Measurements from ENCODE around the gene DNAJB9.
"Not testable (repeated sequence)": the region's sequence is repeated elsewhere in the genome, so short reads cannot be mapped to it uniquely, and the experiment has no call there.

DNAJB9 gene

DNA sequence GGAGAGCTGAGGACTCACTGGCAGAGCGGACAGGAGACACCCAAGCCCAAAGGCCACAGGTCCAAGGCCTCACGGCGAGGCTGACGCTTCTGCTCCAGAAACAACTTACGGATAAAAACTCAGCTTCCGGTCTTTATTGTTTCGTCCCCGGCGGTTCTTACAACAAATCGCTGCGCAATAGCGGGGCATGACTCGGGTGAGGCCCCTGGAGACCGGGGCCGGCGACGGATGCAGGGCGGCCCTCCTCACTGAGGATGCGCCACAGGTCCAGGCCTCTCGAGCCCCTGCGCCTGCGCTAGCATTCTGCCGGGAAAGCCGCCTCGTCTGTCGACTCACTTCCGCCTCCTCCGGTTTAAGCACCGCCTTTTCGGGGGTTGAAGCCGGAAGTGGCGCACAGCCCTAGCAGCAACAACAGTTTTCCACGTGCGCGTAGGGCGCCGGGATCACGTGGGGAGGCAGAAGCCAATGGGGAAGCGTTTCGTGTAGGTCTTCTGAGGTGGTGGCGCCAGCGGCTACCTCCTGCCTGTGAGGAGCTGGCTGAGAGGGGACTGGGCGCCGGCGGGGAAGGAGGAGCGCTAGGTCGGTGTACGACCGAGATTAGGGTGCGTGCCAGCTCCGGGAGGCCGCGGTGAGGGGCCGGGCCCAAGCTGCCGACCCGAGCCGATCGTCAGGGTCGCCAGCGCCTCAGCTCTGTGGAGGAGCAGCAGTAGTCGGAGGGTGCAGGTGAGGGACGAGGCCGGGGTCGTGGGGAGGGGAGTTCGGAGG lies at the start of gene DNAJB9, which contains the start of gene THAP5:
Gene DNAJB9, plus strand, starts transcription at position 494 of the 765 bp plus-strand sequence. CDS start 1,853 bp downstream, outside the sequence.
Gene THAP5, minus strand, starts transcription at position 326 of the 765 bp plus-strand sequence. Its CDS starts 137 bp downstream, at position 189.
- DNase-seq (ENCODE audit: low read depth in 2 of 2), result peak; percentile 94 to 98

DNA sequence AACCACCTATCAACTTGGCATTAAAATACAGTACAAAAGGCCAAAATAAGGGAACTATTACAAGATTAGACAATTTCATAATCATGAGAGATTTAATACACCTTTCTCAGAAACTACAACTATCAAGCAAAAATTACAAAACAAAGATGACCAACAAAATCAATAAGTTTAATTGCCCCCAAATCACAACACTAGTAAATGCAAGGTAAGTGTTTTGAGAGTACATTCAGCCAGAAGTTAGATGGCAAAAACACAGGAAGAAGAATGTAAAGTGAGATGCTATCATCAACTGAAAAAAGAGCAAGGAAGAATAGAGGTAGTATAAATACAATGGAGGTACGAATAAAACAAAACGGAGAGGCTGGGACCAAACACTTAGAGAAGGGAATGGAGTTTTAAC lies 46.9 kb upstream of the DNAJB9 start:
- no peak for DNase-seq (ENCODE audit: low read depth in 2 of 2)

DNA sequence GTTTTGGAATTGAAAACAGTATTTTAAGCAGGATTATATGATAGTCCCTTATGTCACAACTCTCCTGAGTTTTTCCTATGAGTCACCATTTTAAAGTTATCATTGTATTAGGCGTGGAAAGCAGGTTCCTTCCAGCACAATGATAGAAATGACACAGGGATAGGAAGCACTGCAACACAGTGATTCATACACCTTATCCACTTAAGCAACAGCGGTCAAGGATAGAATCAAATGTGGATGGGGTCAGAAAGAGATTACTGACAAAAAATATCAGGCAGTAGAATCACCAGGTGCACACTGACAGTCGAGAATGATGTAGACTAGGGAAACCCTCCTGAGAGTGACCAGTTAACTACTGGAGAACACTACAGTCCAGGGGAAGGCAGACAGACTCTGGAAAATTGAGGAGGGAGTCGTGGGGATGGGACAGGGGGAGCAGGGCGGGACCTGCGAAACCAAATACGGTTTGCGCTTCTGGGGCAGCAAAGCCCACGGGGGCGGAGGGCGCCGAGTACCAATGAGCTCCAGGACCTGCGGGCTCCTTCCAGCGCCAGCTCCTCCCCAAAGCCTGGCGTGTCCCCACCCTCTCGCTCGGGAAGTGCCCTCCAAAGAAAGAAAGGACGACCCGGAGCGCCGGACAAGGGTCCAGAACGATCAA lies 44.2 kb upstream of the DNAJB9 start:
- peak in 1 of 2 donors; percentile 42 for DNase-seq (ENCODE audit: low read depth in 2 of 2)

DNA sequence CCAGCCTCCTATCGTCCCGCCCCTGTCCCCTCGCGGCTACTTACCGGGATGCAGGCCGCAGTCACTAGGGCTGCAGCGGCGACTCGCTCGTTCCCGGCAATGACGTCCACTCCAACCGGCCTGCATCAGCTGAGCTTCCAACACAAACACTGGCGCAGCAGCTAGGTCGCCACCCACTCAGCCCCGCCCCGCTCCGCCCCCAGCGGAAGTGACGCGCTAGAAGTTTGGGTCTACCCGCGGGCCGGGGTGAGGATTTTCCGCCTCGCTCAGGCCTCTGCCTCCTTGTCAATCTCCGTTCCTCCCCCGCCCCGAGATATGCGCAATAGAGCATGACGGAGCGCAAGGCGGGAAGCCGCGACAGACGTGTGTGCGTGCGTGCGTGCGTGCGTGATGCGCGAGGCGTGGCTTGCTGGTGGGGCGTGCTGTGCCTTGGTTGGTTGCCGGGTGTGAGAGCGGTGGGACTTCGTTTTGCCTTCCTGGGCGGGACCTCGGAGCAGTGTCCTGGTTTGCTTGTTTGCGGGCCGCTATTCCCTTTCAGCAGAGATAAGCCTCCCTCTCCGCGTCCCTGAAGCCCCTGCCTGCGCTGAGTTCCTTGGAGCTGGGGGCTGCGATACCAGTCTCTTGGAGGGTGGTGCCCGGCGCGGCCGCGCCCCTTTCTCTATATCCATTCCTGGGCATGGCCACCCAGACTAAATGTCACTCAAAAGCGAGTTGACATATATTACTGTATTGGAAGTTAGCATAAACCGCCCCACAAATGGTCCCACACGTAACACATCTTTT lies 43.5 kb upstream of the DNAJB9 start, which contains the start of gene PNPLA8:
Gene PNPLA8, minus strand, starts transcription at position 151 of the 783 bp plus-strand sequence. CDS start 10,644 bp downstream, outside the sequence.
- DNase-seq (ENCODE audit: low read depth in 2 of 2), result peak; percentile 100

DNA sequence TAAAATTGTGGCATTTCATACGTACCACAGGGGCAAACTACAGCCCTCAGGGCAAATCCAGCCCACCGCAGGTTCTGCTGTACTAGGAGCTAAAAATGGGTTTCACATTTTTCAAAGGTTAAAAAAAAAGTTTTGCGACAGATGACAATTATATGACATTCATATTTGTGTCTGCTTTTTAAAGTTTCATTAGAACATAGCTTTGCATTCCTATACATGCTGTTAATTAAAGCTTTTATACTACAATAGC lies 43.0 kb upstream of the DNAJB9 start:
- no peak for DNase-seq (ENCODE audit: low read depth in 2 of 2)

DNA sequence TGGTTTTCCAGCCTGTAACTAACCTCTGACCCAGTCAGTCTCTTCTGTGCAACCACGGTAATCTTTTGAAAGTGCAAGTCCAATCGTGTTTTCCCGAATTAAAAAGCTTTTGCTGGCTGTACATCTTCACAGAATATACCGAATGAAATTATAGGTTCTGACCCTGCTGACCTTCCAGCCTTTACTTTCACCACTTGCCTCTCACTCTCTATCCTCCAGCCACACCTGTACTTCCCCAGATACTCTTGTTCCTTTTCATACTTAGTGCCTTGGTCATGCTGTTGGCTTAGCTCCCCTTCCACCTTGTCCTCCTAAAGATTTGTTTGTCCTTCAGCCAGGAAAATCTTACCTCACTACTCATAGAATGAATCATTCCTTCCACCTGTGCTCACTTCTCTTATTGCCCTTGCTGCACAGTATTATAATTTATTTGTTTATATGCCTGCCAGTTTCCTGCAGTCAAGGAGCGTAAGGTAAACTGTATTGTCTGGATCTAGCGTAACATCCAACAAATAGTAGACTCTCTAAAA lies 41.4 kb upstream of the DNAJB9 start:
- no peak for DNase-seq (ENCODE audit: low read depth in 2 of 2)

DNA sequence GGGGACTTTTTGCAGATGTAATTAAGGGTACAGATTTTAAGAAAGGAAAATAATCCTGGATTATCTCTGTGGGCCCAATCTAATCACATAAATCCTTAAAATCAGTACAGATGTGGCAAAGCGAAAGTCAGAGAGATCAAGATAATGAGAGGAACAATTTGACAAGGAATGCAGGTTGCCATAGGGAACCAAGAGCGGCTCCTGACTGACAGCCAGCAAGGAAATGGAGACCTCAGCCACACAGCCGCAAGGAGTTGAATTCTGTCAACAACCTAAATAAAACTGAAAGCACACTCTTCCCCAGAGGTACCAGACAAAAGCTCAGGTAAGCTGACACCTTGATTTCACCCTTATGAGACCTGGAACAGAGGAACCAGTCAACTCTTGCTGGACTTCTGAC lies 40.3 kb upstream of the DNAJB9 start:
- DNase-seq (ENCODE audit: low read depth in 2 of 2), result no peak

DNA sequence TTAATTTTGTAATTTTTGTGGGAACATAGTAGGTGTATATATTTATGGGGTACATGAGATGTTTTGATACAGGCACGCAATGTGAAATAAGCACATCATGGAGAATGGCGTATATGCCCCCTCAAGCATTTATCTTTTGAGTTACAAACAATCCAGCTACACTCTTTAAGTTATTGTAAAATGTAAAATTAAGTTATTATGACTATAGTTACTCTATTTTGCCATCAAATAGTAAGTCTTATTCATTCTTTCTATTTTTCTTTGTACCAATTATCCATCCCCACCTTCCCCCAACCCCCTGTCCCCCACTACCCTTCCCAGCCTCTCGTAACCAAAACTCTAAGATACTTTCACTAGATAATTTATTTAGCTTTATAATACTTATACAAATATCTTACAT lies 36.0 kb upstream of the DNAJB9 start:
- DNase-seq (ENCODE audit: low read depth in 2 of 2), result no peak

DNA sequence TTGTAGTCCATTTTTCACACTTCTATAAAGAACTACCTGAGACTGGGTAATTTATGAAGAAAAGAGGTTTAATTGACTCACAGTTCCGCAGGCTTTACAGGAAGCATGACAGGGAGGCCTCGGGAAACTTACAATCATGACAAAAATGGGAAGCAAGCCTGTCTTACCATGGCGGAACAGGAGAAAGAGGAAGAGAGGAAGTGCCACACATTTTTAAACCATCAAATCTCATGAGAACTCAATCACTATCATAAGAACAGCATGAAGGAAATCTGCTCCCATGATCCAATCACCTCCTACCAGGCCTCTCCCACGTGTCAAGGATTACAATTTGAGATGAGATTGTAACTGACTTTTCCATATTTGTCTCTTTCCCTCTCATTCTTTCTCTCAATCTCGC lies 34.4 kb upstream of the DNAJB9 start:
- no peak for DNase-seq (ENCODE audit: low read depth in 2 of 2)

DNA sequence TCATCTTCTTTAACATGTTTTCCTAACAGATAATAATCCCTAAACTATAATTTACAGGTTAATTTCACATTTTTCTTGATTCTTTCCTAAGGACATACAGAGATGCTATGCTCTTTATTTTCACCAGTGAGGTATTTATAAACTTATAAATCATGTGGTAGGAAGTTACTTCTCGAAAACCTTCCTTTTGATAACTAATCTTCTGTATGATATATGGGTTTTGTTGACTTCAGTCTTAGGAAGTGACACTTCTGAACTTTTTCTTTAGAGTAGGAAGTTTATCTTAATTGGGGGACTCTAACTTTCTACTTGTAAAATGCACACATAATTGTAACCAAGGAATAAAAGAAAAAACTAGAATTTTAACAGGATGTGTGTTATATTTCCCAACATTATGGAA lies 33.9 kb upstream of the DNAJB9 start:
- DNase-seq (ENCODE audit: low read depth in 2 of 2), result no peak

DNA sequence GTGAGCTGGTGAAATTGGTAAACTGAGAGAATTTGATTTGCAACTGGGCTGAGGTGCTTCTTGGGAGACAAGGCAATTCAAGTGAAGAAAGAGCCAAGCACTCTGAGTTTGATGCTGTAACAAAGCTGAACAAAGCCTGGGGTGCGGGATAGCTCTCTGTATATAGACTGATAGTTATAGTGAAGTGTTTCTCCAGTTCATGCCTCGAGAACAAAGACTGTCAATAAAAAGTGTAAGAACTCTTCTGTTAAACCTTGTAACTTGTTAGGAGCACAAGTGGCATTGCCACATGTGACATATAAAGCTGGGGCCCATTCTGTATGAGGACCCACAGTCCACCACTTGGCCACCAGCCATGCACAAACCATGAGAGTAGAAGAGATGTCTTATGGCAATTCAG lies 32.4 kb upstream of the DNAJB9 start:
- DNase-seq (ENCODE audit: low read depth in 2 of 2), result no peak

DNA sequence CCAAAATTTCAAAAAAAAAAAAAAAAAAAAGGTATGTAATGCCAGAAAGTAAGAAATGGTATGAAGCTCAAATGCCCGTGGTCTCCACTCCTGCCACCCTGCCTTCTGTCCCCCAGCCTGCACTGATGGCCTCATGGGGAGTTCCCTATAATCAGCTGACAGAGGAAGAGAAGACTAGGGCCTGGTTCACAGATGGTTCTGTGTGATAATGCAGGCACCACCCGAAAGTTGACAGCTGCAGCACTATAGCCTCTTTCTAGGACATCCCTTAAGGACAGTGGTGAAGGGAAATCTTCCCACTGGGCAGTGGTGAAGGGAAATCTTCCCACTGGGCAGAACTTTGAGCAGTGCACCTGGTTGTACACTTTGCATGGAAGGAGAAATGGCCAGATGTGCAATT lies 31.4 kb upstream of the DNAJB9 start:
- not testable (repeated sequence) for DNase-seq (ENCODE audit: low read depth in 2 of 2)

DNA sequence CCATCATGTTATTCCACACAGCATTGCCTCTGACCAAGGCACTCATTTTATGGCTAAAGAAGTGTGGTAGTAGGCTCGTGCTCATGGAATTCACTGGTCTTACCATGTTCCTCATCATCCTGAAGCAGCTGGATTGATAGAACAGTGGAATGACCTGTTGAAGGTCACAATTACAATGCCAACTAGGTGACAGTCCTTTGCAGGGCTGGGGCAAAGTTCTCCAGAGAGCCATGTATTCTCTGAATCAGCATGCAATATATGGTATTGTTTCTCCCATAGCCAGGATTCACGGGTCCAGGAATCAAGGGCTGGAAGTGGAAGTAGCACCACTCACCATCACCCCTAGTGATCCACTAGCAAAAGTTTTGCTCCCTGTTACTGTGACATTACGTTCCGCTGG lies 31.0 kb upstream of the DNAJB9 start:
- DNase-seq (ENCODE audit: low read depth in 2 of 2), result not testable (repeated sequence)

DNA sequence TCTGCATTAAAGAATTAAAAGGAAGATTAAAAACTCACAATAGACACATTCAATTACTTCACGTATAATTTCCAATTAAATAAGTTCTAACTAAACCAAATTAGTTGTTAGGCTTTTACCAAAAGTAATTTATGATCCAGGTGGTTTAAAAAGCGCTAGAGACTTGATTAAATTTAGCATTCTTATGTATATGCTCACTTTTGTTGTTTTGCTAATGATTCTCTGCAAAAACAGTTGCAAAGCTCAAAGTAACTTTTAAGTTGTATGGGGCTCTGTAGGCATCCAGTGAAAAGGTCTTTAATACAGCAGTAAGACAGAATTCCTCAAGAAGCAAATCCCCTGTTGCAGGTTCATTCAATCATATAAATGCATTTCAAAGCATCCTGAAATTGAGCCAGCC lies 28.2 kb upstream of the DNAJB9 start:
- DNase-seq (ENCODE audit: low read depth in 2 of 2), result no peak

DNA sequence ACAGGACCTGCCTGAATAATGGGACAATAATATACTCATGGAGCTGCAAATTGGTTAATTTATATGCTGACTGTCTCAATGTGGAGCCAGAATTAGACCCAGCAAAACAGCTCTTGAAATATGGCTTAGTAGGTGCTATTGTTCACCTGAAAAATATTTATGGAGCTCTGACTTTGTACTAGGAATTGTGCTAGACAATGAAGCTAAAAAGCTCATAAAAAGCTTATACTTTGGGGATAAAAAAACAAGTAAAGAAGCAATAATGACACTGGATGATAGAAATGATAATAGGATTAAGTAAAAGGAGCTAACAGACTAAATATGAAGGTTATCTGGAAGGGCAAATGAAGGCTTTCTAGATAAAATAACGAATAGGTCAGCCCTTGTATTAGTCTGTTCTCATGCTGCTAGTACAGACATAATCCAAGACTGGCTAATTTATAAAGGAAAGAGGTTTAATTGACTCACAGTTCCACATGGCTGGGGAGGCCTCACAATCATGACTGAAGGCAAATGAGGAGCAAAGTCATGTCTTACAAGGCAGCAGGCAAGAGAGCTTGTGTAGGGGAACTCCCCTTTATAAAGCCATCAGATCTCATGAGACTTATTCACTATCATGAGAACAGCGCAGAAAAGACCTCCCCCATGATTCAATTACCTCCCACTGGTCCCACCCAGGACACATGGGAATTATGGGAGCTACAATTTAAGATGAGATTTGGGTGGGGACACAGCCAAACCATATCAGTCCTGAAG lies 21.4 kb upstream of the DNAJB9 start:
- DNase-seq (ENCODE audit: low read depth in 2 of 2), result not testable (repeated sequence)

DNA sequence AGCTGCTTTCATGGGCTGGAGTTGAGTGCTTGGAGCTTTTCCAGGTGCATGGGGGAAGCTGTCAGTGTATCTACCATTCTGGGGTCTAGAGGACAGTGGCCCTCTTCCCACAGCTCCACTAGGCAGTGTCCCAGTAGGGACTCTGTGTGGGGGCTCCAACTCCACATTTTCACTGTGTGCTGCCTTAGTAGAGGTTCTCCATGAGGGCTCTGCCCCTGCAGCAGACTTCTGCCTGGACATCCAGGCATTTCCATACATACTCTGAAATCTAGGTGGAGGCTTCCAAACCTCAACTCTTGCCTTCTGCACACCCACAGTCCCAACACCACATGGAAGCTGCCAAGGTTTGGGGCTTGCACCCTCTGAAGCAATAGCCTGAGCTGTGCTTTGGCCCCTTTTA lies 13.0 kb upstream of the DNAJB9 start:
- not testable (repeated sequence) for DNase-seq (ENCODE audit: low read depth in 2 of 2)

DNA sequence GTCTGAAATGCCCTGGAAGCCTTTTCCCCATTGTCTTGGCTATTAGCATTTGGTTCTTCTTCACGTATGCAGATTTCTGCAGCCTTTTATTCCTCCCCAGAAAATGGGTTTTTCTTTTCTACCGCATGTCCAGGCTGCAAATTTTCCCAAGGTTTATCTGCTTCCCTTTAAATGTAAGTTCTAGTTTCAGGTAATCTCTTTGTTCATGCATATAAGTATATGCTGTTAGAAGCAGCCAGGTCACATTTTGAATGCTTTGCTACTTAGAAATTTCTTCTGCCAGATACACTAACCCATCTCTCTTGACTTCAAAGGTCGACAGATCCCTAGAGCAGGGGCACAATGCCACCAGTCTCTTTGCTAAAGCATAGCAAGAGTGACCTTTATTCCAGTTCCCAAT lies 12.5 kb upstream of the DNAJB9 start:
- DNase-seq (ENCODE audit: low read depth in 2 of 2), result no peak

DNA sequence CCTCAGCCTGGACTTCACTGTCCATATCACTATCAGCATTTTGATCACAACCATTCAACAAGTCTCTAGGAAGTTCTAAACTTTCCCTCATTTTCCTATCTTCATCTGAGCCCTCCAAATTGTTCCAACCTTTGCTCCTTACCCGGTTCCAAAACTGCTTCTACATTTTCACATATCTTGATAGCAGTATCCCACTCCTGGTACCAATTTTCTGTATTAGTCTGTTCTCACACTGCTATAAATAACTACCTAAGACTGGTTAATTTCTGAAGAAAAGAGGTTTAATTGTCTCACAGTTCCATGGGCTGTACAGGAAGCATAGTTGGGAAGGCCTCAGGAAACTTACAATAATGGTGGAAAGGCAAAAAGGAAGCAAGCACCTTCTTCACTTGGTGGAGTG lies 12.1 kb upstream of the DNAJB9 start:
- DNase-seq (ENCODE audit: low read depth in 2 of 2), result no peak

DNA sequence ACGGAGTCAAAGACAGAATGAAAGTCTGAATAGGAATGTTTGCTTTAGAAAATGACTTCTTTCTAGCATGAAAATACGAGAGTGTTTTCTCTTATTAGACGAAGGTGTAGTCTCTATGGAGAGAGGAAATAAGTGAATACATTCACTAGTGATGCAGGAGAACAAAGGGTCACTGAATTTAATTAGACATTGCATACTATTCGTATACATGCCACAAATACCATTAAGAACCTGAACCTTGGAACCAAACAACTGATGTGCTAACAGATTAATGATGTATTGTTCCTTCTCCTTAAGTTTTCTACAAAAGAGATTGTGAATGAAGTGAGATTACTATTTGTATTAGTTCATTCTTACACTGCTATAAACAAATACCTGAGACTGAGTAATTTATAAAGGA lies 10.4 kb upstream of the DNAJB9 start:
- no peak for DNase-seq (ENCODE audit: low read depth in 2 of 2)

DNA sequence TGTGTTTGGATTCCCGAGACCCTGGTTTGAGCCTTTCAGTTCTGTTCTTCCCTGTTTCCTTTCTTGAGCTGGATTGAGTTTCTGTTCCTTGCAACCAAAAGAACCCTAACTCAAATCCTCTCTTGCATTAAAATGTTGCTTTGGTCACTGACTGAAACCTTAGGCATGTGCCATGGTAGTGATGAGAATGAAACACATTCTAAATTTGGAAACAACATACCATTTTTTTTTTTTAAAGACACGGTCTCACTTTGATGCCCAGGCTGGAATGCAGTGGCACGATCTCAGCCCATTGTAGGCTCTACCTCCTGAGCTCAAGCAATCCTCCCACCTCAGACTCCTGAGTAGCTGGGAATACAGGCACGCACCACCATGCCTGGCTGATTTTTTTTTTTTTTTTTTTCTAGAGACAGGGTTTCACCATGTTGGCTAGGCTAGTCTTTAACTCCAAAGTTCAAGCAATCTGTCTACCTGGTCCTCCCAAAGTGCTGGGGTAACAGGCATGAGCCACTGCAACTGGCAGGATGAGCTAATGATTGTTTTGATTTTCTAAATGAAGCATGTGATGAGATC lies 8.5 kb upstream of the DNAJB9 start:
- no peak for DNase-seq (ENCODE audit: low read depth in 2 of 2)

DNA sequence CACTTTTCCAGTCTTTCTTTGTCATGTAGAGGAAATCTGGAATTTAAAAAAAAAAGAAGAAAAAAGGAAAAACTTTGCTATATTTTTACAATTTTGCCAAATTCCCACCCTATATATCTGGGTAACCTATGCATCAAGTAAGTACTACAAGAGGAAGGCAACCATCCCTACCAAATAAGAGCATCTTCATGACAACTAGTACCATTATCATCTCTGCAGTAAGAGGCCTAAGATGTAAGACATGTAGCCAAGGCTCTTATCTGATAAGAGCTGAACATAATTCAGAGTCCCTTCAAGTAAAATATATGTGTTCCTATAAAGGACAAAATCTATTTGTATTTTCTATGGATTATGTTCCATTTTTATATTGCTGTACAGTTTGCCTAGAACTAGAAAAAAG lies 3.7 kb upstream of the DNAJB9 start:
- DNase-seq (ENCODE audit: low read depth in 2 of 2), result no peak
